HG02885 (cell line): ENCODE data around the gene PHACTR3.
A peak's percentile ranks its signal among the peaks of the same experiment; 100 is the strongest.

Source experiments
- ATAC-seq: cut with Tn5 transposase; IDR thresholded peaks from one replicate; pipeline ENCODE4 v1.9.1; 2021; ENCODE audit warnings: mild to moderate bottlenecking; ENCODE audit not compliant: unreplicated experiment, poor library complexity

PHACTR3 gene

DNA sequence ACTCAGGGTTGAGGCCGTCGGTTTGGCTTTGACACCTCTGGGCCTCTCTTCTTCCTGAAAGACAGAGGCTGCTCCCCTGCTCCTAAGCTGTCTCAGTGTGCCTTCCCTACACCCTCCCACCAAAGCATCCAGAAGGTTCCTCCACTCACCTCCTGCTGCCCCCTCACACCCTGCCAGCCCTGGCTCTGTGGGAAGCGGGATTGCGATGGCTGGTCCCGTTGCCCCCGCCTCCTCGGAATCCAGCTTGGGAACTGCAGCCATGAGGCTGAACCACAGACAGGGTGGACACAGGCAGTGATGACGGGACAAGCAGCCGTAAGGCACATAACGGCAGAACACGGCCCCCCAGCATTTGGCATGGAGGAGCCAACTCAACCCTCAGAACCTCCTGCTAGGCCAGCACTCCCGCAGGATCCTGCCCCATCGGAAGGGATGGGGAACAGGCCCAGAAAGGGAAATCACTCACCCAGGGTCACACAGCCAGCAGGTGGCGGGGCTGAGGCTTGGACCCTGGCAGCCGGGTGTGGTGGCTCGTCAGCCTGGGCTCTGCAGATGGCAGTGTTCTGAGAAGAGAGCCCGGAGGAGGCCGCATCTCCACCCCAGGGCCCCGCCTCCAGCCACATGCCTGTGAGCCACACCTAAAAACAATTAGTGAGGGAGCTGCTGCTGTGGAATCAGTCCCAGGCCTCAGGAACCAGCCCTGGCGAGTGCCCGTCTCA, 139.6 kb downstream of the PHACTR3 start:
- no peak for ATAC-seq

DNA sequence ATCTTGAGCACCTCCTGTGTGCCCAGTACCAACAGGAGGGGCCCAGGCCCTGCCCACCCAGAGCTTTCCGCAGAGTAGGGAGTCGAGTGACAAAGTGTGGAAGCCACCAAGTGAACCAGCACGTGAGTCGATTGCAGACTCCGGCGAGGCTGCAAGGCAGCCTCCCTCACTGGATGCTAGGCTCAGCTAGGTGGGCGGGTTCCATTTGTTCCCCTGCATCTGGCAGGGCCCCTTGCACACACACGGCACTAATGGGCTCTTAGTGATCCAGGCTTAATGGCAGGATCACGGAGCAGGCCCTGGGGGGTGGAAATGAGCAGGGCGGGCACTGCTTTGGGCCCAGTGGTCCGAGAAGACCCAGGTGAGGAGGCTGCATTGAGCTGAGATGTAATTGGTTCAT, 140.4 kb downstream of the PHACTR3 start:
- no peak for ATAC-seq

DNA sequence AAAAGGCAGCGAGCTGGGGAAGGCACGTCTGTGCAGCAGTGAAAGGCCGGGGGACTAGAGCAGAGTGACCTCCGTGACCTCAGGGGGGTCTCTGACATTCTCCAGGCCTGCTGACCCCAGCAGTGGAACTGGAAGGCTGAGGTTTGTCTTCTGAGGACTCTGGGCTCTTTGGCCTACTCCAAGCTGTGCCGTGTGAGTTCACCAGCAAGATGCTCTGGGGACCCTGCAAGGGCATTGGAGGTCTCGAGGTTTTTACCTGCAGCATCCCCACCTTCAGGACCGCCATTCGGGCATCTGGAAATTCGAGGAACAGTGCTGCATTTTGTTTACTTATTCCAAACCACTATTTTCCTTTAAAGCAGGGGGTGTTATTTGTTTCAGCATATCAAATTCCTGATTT, 140.9 kb downstream of the PHACTR3 start:
- ATAC-seq = no peak

DNA sequence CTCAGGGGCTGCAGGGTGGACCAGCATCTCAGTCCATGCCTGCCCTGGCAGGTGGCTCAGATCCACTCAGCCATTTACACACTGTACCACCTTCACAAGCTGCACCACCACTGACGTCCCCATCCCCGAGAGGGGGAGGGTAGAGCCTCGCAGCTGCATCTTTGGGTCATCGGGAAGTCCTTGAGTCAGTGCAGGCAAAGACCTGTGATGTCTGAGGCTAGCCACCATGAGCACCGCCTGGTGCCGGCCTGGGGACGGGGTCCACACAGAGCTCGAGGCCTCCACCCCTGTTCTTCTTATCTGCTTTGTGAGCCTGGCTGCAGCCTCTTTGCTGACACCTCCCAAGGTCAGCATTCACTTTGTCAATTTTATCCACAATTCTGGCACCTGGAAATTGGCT, 141.4 kb downstream of the PHACTR3 start:
- ATAC-seq = no peak

DNA sequence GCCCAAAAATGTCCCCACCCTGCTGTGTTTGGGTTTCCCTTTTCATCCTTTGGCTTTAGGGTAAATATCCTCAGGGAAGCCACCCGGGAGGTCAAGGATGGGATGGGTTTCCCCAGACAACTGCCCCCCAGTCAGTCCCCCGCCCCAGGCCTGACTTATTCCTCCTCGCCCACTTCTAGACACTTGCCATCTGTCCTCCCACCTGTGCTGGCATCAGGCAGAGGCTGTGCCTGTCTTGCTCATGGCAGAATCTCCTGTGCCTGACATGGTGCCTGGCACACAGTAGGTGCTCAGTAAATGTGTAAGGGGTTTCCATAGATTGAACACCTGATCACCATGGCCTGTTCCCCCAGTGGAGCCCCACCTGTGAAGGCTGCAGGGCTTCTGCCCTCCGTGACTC, 141.8 kb downstream of the PHACTR3 start:
- no peak for ATAC-seq

DNA sequence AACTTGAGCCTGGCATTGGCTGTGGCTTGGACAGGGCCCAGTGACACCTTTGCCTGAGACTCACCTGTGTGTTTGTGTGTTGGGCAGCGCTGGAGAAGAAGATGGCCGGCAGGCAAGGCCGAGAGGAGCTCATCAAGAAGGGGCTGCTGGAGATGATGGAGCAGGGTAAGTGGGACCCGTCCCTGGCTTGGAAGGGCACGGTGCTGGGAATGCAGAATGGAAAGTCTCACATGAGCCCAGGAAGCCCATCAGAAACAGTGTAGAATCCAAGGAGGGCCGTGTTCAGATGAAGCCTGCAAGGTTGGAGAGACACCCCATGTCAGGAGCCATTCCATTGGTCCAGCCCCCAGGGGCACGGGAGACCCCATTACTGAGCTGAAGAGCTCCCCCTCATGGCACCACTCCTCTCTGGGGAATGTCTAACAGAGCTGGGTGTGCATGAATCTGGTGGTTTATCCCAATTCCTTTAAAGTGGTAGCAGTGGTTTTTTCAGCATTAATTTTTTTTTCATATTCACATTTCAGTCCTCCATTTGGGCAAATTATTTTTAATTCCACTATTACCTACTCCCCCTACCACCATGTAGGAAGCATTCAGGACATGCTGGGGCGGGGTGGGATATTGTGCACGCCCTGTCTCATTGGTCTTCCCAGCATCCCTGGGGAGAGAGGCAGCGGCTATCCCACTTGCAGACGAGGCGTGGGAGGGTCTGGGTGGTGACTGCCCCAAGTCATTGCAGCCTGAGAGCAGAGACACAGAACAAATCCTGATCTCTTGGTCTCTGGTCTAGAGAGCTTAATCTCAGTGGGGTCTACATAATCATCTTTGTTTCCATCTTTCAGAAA, 143.6 kb downstream of the PHACTR3 start:
- ATAC-seq = no peak

DNA sequence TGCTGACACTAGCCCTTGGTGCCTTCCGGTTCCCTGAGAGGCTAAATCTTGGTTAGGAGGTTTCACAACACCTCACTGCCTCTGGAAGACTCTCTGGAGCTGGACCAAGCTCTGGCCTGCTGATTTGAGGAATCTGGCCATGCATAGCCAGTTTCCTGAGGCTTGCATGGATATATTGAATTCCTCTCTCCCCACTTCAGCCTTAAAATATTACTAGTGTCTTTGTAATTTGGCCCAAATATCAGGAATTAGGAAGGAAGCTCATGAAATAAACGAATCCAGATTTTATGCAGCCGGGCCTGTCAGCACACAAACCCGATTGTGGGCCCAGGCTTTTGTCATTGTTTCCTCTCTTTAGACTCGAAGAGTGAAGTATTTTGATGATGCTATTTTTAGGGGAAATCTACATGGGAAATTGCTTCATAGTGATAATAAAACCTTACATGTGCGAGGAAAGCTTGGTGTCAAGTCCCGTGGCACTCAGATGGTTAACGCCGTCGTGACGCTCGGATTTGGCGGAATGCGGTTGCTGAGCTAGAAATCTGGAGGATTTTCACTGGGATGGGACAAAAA, 144.4 kb downstream of the PHACTR3 start:
- ATAC-seq = no peak

DNA sequence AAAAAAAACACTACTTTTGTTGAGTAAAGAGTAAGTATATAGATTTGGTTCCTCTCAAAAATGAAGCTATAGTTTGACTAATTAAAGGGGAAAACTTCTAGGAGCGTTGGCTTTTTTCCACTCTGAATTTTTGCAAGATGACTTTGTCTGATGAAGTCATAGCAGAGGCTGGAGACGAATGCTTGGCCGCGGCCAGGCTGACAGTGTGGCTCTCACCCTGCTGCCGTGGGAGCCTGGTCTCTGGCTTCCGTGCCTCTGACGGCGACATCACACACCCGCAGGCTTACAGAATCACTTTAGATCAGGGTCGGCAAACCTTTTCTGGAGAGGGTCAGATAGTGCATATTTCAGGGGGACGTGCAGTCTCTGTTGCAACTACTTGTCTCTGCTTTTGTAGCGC, 145.0 kb downstream of the PHACTR3 start:
- ATAC-seq = no peak

DNA sequence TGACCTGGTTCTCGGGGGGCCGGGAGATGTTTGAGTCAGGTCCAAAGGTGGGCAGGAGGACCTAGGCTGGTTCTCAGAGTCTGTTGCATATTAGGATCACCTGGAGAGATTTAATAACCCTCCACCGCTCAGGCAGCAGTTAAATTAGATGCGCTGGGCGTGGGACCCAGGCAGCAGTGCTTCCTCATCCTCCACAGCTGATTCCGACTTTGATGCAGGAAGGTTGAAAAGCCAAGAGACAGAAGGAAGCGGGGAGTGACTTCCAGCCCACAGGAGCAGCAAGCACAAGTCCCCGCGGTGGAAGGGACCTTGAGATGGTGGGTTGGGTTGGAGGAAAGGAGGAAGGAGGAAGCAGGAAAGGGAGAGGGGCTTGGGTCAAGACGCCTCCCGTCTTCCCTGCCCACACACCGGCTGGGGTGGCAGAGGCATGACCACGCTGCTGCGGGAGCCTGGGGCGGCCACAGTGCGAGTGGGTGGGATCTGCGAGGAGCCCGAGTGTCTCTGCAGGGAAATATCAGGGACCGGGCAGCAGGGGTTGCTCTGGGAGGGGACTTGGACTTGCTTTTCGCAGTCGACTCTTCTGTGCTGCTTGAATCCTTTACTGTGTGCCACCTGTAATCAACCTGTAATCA, 146.0 kb downstream of the PHACTR3 start:
- no peak for ATAC-seq

DNA sequence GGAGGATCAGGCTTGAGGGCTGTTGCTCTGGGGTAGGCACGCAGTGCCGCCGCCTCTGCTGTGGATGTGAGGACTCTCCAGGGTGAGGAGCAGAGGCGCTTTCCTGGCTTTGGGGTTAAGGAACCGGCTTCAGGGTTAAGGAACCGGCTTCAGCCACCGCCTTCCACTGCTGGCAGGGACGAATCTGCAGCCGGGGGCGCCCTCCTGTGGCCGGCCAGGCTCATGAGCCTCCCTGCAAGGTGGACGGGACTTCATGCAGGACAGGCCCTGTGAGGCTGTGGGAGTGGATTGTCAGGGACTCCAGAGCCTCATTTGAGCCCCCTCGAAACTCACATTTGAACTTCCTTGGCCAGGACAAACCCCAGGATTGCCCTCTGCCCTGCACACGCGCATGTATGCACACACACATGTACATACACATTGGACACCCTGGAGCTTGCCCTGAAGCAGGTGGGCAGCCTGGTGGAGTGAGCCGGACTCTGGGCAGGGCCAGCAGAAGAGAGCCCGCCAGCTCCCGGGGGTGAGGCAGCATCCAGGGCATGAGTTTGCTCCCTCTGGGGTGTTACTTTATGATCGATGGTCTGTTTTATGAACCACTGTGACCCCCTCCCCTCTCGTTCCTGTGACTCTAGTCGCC, 146.9 kb downstream of the PHACTR3 start:
- ATAC-seq = peak; percentile 57

DNA sequence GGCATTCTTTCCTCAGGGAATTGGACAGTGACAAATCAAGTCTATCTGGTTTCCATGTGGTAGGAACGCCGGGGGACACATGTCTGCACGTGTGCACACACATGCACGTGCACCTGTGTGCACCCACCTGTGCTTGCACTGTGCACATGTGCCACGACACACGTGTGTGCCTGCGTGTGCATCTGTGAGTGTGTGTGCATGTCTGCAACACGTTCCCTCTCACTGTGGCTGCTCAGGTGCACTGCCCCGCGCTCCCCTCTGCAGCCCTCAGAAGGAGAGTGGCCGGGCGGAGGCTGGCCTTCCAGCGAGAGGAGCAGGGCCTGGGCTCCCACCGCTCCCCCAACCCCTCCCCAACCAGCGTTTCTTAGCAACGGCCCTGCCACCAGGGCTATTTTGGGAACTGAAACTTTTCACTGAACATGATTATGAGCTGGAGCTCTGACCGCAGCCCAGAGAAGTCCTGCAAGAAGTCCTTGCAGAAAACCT, 147.8 kb downstream of the PHACTR3 start:
- peak; percentile 80 for ATAC-seq

DNA sequence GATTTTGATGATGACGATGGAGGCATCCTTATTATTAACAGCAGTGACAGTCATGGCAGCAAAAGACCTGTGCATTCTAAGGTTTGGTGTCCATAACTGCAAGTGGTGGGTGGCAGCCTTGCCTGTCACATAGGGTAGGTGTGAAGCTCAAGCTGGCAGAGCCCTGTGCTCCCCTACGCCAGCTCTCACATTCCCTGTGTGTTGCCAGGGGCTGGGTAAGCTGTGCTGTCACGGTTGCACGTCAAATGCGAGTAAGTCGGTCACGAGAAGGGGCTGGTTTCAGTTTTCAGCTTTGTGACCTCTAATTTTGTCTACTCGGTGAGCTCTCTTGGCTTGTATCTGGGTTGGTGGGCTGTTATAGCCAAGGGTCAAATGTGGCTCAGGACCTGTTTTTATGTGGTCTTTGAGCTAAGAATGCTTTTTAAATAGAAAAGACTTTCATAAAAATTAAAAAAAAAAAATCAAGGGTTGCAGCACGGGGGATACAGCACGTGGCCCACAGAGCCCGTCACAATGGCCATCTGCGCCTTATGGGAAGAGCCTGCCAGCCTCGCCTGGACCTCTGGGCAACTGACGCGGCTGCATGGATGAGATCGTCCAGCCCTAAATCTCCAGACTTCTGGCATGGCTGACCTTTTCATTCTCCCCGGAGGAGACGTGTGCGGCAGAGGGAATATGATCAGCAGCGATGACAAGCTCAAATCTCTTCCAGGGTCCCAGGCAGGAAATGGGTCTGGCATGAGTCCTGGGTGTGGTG, 148.5 kb downstream of the PHACTR3 start:
- ATAC-seq = peak; percentile 41

DNA sequence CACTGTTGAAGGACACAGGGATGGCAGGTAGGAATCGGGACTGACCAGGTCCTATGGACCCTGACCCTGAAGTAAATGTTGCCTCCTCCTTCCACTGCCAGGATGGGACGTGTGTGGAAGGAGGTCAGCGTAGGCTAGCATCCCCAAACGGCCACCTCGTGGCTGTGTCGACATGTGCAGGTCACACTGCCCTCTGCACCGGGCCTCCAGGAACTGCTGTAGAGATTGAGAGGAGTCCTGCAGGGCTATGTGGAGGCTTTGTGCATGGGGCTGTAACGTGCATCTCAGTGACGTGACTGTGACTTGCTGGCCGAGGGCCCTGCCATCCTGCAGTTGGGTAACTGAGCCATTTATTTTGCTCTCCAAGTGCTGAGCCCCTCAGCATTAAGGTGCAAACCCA, 149.5 kb downstream of the PHACTR3 start:
- ATAC-seq = no peak

DNA sequence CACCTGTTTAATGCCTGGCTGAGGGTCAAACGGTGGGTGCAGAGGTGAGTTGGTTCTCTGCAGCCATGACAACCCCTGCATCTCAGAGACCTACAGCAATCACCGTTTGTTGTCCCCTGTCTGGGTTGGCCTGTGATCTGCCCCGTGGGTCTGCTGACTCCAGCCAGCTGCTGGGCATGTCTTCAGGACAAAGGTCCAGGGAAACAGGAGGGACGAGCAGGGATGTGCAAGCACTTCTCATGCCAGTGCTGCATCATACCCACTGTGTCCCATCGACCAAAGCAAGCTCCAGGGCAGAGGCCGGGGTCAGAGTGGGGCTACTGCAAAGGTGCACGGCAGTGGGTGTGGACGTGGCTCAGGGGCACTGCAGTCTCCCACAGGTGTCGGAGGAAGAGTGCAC, 150.2 kb downstream of the PHACTR3 start:
- ATAC-seq = no peak

DNA sequence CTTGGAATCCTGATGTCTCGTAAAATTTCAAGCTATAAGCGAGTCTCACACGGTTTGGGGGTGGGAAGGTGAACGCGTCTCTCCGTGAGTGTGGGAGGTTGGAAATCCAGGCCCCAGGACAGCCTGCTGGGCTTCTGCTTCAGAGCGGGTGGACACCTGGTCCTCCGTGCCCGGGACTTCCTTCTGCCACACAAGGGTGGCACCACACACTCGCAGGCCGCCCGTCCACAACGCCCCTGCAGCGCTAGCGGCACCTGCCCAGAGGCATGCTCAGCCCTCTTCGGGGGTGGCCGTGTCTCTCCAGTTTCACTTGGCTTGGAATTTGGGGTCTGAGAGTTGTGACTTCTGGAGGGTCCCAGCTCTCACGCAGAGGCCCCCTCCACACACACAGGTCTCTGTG, 151.9 kb downstream of the PHACTR3 start:
- ATAC-seq = no peak

DNA sequence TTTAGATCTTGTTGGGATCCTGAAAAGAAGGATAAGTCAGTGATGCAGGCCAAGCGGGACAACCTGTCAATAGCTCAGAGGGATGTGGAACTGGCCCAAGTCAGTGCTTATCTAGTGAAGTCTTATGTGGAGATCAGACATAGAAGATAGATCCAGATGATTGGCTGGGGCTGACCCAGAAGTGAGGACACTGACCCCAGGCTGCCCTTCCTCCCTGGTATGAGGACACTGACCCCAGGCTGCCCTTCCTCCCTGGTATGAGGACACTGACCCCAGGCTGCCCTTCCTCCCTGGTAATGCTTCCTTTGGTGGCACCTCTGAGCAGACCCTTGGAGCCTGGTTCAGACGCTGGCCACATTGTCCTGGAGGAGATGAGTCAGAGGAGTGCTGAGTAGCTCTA, 159.7 kb downstream of the PHACTR3 start:
- no peak for ATAC-seq

DNA sequence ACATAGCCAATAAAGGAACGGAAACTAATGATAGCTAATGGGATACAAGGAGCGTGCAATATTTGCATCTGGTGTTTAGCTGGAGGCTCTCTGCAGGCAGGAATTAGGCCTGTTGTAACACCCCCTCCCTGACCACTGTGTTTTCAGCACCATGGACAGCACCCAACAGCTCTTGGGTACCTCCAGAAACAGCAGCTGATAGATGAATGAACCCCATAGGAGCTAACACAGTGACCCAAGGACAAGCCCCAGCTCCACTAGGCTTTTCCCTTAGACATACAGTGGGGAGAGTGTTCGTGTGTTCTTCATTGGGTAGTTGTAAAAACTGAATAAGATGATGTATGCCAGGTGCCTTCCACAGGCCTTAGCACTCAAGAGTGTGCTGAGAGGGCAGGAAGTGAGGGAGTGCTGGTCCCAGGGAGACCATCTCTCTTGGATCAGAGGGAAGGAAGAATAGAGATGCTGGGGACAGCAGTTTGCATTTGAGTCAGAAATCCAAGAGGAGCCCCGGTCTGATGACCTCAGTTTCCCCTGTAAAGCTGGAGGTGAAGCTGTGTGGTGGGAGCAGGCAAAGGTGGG, 161.3 kb downstream of the PHACTR3 start:
- no peak for ATAC-seq

DNA sequence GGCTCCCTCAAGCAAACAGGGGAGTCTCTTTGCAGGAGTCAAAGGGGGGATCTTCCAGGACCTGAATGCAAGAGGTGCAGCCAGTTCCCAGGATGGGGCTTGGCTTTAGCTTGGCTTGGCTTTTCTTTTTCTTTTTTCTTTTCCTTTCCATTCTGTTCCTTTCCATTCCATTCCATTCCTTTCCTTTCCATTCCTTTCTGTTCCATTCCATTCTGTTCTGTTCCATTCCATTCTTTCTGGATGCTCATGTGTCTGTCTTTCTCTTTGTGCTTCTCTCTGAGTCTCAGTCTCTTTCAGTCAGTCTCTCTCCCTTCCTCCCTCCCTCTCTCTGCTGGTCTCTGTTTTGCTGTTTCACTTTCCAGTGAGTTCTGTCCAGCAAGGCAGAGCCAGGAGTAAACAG, 163.3 kb downstream of the PHACTR3 start:
- ATAC-seq = no peak

DNA sequence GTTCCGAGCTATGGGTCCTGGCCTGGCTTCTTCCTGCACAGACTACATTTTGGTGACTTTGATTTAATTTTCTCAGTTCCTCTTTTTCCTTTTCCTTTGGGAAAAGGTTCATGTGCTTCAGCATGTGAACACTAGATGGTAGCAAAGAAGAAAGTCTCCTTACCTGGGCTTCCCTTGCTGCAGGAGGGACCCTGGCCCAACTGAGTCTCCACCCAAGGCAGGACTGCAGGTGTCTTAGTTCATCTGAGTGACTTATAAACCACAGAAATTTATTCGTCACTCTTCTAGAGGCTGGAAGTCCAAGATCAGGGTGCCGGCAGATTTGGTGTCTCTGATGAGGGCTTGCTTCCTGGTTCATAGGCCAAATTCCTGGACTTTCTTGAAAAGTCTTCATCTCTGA, 165.9 kb downstream of the PHACTR3 start:
- no peak for ATAC-seq
